ACHN (cell line): Measurements from ENCODE around the gene DHRS11.
"Not testable (repeated sequence)": the region's sequence is repeated elsewhere in the genome, so short reads cannot be mapped to it uniquely, and the experiment has no call there.

Experiments used
- DNase-seq: peaks from one replicate; pipeline ENCODE4 v3.0.0-alpha.2; 2015
- in situ Hi-C: cut with HindIII; loops from 2 replicates; pipeline ENCODE4 v1.10.0; 2017; ENCODE audit warnings: low sequenced_read_pairs, low pct_ligation_motif_present, low pct_unique_long_range_greater_than_20kb

Gene DHRS11

GRCh38 chr17:36592316-36592715, 637 bp downstream of the DHRS11 start:
- in situ Hi-C loops, result no loop called here
- DNase-seq, result peak; percentile 48

GRCh38 chr17:36592716-36593321, 1.1 kb downstream of the DHRS11 start:
- DNase-seq, result no peak
- in situ Hi-C loops, result no loop called here

GRCh38 chr17:36593656-36594316, 2.1 kb downstream of the DHRS11 start:
- DNase-seq, result no peak
- in situ Hi-C loops, result no loop called here

- in situ Hi-C loops, result no loop called here
Measured at GRCh38 chr17:36594626-36595401, 3.1 kb downstream of the DHRS11 start.

GRCh38 chr17:36597226-36597625, 5.5 kb downstream of the DHRS11 start:
- in situ Hi-C loops, result no loop called here
- no peak for DNase-seq

More at GRCh38 chr17:36594626-36595401, 3.1 kb downstream of the DHRS11 start:
- no peak for DNase-seq

- in situ Hi-C loops, result no loop called here
- DNase-seq, result no peak
Measured at GRCh38 chr17:36597866-36598777, 6.4 kb downstream of the DHRS11 start.

GRCh38 chr17:36598951-36599401, 7.3 kb downstream of the DHRS11 start:
- in situ Hi-C loops, result no loop called here
- no peak for DNase-seq

- no peak for DNase-seq
- in situ Hi-C loops, result no loop called here
Measured at GRCh38 chr17:36599546-36600250, 8.0 kb downstream of the DHRS11 start.

- in situ Hi-C loops, result no loop called here
- DNase-seq, result no peak
Measured at GRCh38 chr17:36600465-36600864, 8.8 kb downstream of the DHRS11 start.

- in situ Hi-C loops, result no loop called here
- DNase-seq, result peak; percentile 18
Measured at GRCh38 chr17:36600936-36601302, 9.2 kb downstream of the DHRS11 start.

- peak; percentile 93 for DNase-seq
- in situ Hi-C loops, result no loop called here
Measured at GRCh38 chr17:36601303-36602029, 9.8 kb downstream of the DHRS11 start, which contains the start of gene MRM1. Gene MRM1, plus strand, starts transcription at chr17:36601583. Its CDS starts 228 bp downstream, at chr17:36601811.

GRCh38 chr17:36602030-36602748, 10.5 kb downstream of the DHRS11 start:
- peak; percentile 31 for DNase-seq
- in situ Hi-C loops, result no loop called here

- in situ Hi-C loops, result no loop called here
- DNase-seq, result peak; percentile 78
Measured at GRCh38 chr17:36602924-36603384, 11.3 kb downstream of the DHRS11 start.

- in situ Hi-C loops, DNase-seq: not testable (repeated sequence)
Measured at GRCh38 chr17:36605028-36605427, 13.3 kb downstream of the DHRS11 start.

GRCh38 chr17:36608280-36608679, 16.6 kb downstream of the DHRS11 start:
- in situ Hi-C loops, result no loop called here
- DNase-seq, result no peak

GRCh38 chr17:36608794-36609497, 17.3 kb downstream of the DHRS11 start:
- peak; percentile 76 for DNase-seq
- in situ Hi-C loops, result no loop called here
